Fibroblast of skin of scalp (primary cell): ENCODE data around the gene NAPB. TPM values are rescaled to one million over a fixed set of nuclear protein-coding genes. Genes with fewer than 3 reads are reported as not detected.
"Not testable (repeated sequence)": the region's sequence is repeated elsewhere in the genome, so short reads cannot be mapped to it uniquely, and the experiment has no call there.

Experiments used
- DNase-seq: peaks from one replicate; pipeline ENCODE4 v3.0.0-alpha.2; 2013
- polyA plus RNA-seq, 2 experiments: library from polyadenylated mRNA; unstranded; fragments of 120-200 nt; gene quantifications; one replicate each; pipeline ENCODE4 v1.2.1, GENCODE V29; 2013; ENCODE audit not compliant: insufficient read length in 2 of 2

NAPB gene
- polyA plus RNA-seq (2013, experiment 1 of 2; ENCODE audit: insufficient read length): 4.5 TPM
- 4.7 TPM for polyA plus RNA-seq (2013, experiment 2 of 2; ENCODE audit: insufficient read length)

- DNase-seq: peak; percentile 92
Observed at GRCh38 chr20:23420943-23421931, at the start of gene NAPB. Gene NAPB (minus strand): TSS chr20:23421488. CDS start chr20:23421402, 86 bp downstream.

DNA sequence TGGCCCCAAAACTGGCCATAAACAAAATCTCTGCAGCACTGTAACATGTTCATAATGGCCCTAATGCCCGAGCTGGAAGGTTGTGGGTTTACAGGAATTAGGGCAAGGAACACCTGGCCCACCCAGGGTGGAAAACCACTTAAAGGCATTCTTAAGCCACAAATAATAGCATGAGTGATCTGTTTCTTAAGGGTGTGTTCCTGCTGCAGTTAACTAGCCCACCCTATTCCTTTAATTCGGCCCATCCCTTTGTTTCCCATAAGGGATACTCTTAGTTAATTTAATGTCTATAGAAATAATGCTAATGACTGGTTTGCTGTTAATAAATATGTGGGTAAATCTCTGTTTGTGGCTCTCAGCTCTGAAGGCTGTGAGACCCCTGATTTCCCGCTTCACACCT, 45.7 kb upstream of the NAPB start:
- DNase-seq: not testable (repeated sequence)

GRCh38 chr20:23461180-23461579, 39.9 kb upstream of the NAPB start:
- no peak for DNase-seq

DNA sequence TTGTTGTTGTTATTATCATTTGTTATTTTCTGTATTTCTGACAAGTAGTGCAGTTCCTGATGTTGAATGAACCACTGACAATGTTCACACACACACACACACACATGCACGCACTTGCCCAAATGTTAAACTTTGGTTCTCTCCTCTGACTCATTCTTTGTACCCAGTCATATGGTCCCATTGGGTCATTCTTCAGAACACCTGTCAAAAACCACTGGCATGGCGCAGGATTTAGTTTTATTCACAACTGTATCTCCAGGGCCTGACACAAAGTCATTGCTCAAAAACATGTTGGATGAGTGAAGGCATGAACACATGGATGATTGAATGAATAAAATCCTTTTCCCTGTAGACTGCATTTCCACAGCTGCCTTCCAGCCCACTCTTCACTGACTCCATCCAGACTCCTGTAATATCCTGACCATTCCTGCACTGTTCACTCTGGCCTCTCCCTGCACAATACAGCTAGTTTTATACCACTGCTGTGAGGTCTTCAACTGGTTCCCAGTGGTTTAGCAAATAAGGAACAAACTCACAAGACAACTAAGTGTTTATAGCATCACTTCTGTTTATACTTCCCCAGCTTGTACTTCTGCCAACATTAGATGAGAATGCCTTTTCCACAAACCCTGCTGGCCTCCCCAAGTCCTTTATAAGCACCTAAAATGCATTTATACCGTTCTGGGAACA, 38.3 kb upstream of the NAPB start:
- no peak for DNase-seq

DNA sequence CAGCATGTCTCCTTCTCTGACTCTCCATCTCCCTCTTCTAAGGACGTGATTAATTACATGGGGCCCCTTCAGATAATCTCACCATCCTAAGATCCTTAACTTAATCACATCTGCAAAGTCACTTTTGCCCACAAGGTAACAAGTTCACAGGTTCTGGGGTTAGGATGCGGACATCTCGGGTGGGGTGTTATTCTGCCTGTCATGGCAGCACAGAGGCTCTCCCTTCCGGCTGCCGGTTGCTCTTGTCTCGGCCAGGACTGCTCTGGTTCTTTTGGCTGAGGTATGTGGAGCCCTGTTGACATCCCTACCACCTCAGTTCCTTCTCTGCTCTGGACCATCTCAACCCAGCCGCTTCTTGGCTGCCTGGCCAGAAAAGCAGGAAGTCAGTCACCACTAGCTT, 35.6 kb upstream of the NAPB start:
- no peak for DNase-seq

DNA sequence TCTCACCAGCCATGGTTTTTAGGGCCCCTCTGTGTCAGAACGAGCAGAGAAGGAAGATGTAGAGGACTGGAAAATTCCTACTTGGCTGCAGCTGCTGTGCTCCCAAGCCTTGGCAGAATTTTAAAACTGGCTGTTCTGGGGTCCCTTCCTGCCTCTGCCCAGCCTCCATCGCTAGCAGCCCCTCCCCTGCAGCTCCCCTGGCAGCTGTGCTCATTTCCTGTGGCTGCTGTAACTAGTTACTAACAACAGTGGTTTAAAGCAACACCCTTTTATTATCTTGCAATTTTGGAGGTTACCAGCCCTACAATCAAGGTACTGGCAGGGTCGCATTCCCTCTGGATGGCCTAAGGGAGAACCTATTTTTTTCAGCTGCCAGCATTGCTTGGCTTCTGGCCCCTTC, 35.1 kb upstream of the NAPB start:
- no peak for DNase-seq

DNA sequence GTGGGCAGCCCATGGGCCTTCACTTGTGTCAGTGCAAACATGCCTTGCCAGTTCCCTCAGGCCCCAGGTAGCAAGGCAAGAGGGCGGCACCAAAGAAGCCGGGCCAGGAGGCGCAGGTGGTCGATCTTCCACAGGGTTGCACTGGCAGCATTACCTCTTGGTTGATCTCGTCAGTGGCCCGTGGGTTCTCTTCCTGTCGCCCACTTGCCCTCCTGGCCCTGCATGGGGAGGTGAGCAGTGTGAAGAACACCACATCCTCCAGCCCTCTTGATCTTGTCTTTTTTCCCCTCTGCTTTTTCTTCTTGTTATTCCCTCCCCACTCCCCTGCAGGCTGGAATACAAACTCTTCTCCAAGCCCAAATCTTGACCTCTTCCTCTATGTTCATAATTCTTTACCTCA, 34.4 kb upstream of the NAPB start:
- DNase-seq: no peak

- DNase-seq: no peak
Observed at GRCh38 chr20:23454816-23455215, 33.5 kb upstream of the NAPB start.

GRCh38 chr20:23453549-23454543, 32.6 kb upstream of the NAPB start:
- DNase-seq: no peak

GRCh38 chr20:23452776-23453175, 31.5 kb upstream of the NAPB start, which contains the start of gene CST11:
Gene CST11 (minus strand): TSS chr20:23452876. CDS start chr20:23452811, 65 bp downstream.
- no peak for DNase-seq

DNA sequence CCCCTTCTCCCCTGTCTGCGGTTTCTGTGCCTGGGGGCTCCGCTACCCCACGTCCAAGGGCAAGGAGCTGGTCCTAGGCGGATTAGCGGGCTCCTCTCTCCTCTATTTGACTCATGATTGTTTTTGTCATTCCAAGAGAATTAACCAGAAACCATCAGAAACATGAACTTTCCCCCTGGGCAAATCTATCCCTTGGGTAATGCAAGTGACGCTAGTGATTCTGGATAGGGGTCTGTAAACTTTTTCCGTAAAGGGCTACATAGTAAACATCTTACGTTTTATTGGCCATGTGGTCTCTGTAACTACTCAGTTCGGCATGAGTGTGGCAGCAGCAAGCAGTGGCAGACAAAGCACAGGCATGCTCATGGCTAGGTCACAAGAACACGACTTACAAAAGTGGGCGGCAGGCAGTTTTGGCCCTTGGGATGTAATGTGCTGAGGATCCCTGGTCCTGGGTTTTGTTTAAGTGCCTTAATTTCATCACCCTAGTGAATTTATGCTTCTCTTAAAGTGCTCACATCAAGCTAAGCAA, 30.7 kb upstream of the NAPB start:
- DNase-seq: no peak

- DNase-seq: no peak
Observed at GRCh38 chr20:23450877-23451276, 29.6 kb upstream of the NAPB start.

DNA sequence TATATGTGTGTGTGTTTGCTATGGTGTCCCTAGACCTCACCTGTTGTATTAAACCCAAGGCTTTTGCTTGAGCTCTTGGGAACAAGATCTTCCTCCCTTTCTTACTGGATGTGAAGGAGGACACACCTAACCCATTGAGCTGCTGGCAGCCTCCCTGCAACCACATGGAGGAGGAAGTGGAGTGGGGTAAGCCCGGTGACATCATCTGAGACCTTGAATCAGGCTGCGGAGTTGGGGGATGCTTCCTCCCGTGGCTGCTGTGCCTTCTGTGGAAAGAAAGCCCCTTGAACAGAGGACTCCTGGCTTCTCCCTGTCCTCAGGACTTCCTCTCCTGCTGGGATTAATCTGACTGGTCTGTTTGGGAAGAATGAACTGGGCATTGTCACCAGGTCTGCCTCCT, 28.1 kb upstream of the NAPB start:
- no peak for DNase-seq

GRCh38 chr20:23448167-23448566, 26.9 kb upstream of the NAPB start:
- no peak for DNase-seq

- peak; percentile 29 for DNase-seq
Observed at GRCh38 chr20:23446505-23446904, 25.2 kb upstream of the NAPB start.

DNA sequence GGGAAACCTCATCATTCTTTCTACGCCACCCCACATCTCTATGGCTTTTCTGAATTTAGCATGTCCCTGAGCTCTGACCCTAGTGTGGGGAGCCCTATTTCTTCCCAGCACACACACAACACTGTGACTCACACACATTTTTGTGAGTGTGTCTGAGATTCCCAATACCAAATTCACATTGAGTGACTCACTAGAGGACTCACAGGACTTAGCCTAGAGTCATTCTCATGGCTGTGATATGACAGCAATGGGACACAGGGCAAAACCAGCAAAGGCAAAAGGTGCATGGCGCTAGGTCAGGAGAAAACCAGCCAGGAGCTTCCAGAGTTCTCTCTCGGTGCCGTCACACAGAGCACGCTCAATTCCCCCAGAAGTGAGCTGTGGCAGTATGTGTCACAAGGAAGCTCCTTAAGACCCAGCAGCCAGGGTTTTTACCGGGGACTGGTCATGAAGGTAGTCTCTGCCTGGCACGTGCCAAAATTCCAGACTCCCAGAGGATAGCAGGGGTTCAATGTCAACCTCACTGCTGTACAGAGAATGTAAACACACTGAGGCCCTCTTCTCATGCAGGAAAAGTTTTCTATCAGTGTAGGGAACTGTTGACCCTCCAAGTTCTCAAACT, 24.4 kb upstream of the NAPB start:
- peak; percentile 89 for DNase-seq

- DNase-seq: no peak
Observed at GRCh38 chr20:23444859-23445258, 23.6 kb upstream of the NAPB start.

DNA sequence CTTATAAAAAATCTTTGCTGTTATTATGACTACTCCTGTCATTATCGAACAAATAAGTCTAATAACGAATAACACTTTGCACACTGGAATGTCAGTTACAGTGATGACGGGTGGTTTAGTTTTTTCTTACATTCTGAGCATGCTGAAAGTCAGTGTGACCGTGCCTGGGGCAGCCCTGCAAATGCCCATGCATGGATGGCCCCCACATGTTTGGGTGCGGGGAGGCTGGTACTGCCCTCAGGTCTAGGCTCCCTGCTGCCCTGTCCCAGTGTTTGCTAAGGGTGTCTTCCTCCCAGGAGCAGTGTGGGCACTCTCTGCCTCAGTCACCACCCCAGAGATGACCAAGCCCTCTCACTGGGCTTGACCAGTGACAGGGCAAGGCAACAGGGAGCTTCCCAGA, 21.1 kb upstream of the NAPB start:
- DNase-seq: no peak

DNA sequence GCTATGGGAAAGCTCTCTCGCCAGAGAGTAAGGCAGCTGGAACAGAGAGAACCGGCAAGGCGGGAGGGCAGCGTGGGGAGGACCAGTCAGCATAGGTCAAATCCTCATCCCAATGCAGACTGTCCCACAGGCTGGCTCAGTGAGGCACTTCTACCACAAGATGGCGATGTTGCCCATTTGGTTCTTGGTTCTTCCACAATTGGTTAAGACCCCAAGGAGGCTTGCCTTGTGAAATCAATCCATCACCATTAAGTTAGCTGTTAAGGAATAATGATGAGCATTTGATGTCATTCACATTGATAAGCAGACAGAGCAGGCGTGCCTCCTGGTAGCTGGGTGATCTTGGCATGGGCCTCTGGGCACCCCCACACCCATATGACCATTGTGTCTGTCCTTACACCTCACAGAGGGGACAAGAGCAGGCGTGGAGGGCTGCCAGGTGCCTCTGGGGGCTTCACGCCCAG, 20.6 kb upstream of the NAPB start:
- peak; percentile 78 for DNase-seq

- DNase-seq: no peak
Observed at GRCh38 chr20:23440004-23440403, 18.7 kb upstream of the NAPB start.

- no peak for DNase-seq
Observed at GRCh38 chr20:23438661-23439060, 17.4 kb upstream of the NAPB start.
